ENCODE data around the gene CCDC6. TPM values are rescaled to one million over a fixed set of nuclear protein-coding genes. Genes with fewer than 3 reads are reported as not detected.
A peak's percentile ranks its signal among the peaks of the same experiment; 100 is the strongest.
"Not testable (repeated sequence)": the region's sequence is repeated elsewhere in the genome, so short reads cannot be mapped to it uniquely, and the experiment has no call there.

Gene CCDC6
- total RNA-seq, 1 donor from 2014 or later = 50.6 TPM

GRCh38 chr10:59791601-59792000 lies 114.8 kb downstream of the CCDC6 start:
- H3K36me3 ChIP-seq = peaks cover 56% of the 10 kb centered on the region
- no peaks in the 10 kb centered on the region for H3K4me1 ChIP-seq
- intact Hi-C loops (cut with DNase I) = no loop called here
- H3K9me3 ChIP-seq = no peaks in the 10 kb centered on the region
- H3K27ac ChIP-seq = no peak overlapping the region
- H3K27me3 ChIP-seq (ENCODE audit: low read depth) = no peaks in the 10 kb centered on the region
- TF ChIP-seq CTCF (IDR thresholded peaks at IDR 0.05) = no peak
- ATAC-seq (no peak), DNase-seq (no peak)
- H3K4me3 ChIP-seq = no peak overlapping the region

GRCh38 chr10:59790080-59790479 lies 116.3 kb downstream of the CCDC6 start:
- intact Hi-C loops (cut with DNase I); H3K9me3 ChIP-seq; DNase-seq; H3K27ac ChIP-seq; H3K27me3 ChIP-seq (ENCODE audit: low read depth); H3K4me3 ChIP-seq; H3K4me1 ChIP-seq: not testable (repeated sequence)
- peaks cover 48% of the 10 kb centered on the region for H3K36me3 ChIP-seq
- peak in 1 of 2 donors; percentile 23 for ATAC-seq

GRCh38 chr10:59788914-59789313 lies 117.4 kb downstream of the CCDC6 start:
- H3K4me3 ChIP-seq; H3K27ac ChIP-seq; H3K9me3 ChIP-seq; intact Hi-C loops (cut with DNase I); H3K27me3 ChIP-seq (ENCODE audit: low read depth); DNase-seq; H3K4me1 ChIP-seq: not testable (repeated sequence)
- peaks cover 37% of the 10 kb centered on the region for H3K36me3 ChIP-seq
- ATAC-seq = peak in 1 of 2 donors; percentile 24

GRCh38 chr10:59787032-59787431 lies 119.3 kb downstream of the CCDC6 start:
- H3K27me3 ChIP-seq (ENCODE audit: low read depth); intact Hi-C loops (cut with DNase I); H3K4me3 ChIP-seq; H3K4me1 ChIP-seq; H3K9me3 ChIP-seq; DNase-seq; ATAC-seq; H3K27ac ChIP-seq: not testable (repeated sequence)
- H3K36me3 ChIP-seq = peaks cover 18% of the 10 kb centered on the region

- DNase-seq; ATAC-seq; H3K27me3 ChIP-seq (ENCODE audit: low read depth); H3K9me3 ChIP-seq; H3K4me1 ChIP-seq; H3K36me3 ChIP-seq; H3K4me3 ChIP-seq; H3K27ac ChIP-seq; intact Hi-C loops (cut with DNase I): not testable (repeated sequence)
Measured at GRCh38 chr10:59785476-59785875, 120.9 kb downstream of the CCDC6 start.

- H3K36me3 ChIP-seq = no peaks in the 10 kb centered on the region
- no peak overlapping the region for H3K27ac ChIP-seq
- H3K4me1 ChIP-seq = no peaks in the 10 kb centered on the region
- ATAC-seq (no peak), DNase-seq (no peak)
- no peak for TF ChIP-seq CTCF (IDR thresholded peaks at IDR 0.05)
- H3K4me3 ChIP-seq = no peak overlapping the region
- H3K27me3 ChIP-seq (ENCODE audit: low read depth) = no peaks in the 10 kb centered on the region
- intact Hi-C loops (cut with DNase I) = no loop called here
- H3K9me3 ChIP-seq = no peaks in the 10 kb centered on the region
Measured at GRCh38 chr10:59781511-59781910, 124.8 kb downstream of the CCDC6 start.

- no peak overlapping the region for H3K27ac ChIP-seq
- no peak for TF ChIP-seq CTCF (IDR thresholded peaks at IDR 0.05)
- no peak for DNase-seq
Measured at GRCh38 chr10:59779756-59780533, 126.4 kb downstream of the CCDC6 start.

More at GRCh38 chr10:59779756-59780533, 126.4 kb downstream of the CCDC6 start:
- intact Hi-C loops (cut with DNase I) = no loop called here
- no peak overlapping the region for H3K4me3 ChIP-seq
- no peaks in the 10 kb centered on the region for H3K4me1 ChIP-seq
- H3K36me3 ChIP-seq = no peaks in the 10 kb centered on the region
- no peaks in the 10 kb centered on the region for H3K9me3 ChIP-seq
- no peaks in the 10 kb centered on the region for H3K27me3 ChIP-seq (ENCODE audit: low read depth)
- no peak for ATAC-seq
